M059J (cell line): ENCODE measurements around the gene GBX1. TPM values are rescaled to one million over a fixed set of nuclear protein-coding genes. Genes with fewer than 3 reads are reported as not detected.

ENCODE experiments used
- DNase-seq: peaks from one replicate; pipeline ENCODE4 v3.0.0-alpha.2; 2012; ENCODE audit warnings: low read depth
- total RNA-seq: library from RNA; depleted of rRNA; stranded (reverse); fragments of >200 nt; shearing (Covaris generic); gene quantifications from 2 replicates; pipeline ENCODE4 v1.2.3, GENCODE V29; 2014

The GBX1 gene
- total RNA-seq, 1 experiment from 2014 or later, result not detected

DNA sequence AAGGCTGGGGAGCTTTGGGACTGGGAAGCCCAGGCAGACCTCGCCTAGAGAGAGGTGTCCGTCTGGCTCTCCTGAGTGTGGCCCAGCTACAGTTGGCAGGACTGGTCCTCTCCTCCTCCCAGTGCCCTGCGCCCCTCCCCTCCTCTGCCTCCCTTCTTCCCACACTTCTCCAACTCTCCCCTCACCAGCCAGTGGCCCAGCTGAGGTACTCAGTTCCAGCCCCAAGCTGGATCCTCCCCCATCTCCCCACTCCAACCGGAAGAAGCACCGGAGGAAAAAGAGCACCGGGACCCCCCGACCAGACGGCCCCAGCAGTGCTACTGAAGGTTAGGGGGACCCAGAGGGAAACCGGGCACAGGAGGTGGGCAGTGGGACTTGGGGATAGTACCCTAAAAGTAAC is 27.7 kb downstream of the GBX1 start:
- DNase-seq, result no peak

DNA sequence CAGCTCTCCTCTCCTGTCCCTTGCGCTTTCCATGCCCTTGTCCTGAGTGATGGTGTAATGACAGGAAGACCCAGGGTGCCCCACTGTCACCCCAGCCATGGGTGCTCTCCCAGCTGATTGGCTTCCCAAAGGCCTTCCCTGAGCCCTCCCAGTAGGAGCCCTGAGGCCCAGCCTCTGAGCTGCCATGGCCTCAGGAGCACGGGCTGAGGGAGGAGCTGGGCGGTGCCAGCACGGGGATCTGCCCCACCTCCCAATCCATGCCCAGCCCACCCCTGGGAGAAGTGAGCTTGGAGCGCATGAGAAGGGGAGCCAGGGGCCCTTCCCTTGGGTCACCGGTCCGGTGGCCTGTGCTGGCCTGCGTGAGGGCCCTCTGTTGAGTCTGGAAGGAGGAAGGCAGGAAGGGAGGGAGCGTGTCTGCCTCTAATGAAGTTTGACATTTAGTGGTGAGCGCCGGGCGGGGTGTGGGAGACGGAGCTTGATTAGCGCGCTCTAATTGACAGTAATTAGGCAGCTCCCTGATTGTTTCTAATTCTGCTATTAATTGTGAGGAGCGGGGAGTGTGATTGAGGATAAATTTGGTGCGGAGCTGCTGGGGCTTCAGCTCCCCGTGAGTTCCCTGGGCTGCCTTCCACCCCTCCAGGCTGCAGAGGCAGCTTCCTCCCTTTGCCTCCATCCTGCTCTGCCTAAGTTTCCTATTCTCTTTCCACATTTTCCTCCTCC is 28.3 kb downstream of the GBX1 start:
- DNase-seq, result no peak

DNA sequence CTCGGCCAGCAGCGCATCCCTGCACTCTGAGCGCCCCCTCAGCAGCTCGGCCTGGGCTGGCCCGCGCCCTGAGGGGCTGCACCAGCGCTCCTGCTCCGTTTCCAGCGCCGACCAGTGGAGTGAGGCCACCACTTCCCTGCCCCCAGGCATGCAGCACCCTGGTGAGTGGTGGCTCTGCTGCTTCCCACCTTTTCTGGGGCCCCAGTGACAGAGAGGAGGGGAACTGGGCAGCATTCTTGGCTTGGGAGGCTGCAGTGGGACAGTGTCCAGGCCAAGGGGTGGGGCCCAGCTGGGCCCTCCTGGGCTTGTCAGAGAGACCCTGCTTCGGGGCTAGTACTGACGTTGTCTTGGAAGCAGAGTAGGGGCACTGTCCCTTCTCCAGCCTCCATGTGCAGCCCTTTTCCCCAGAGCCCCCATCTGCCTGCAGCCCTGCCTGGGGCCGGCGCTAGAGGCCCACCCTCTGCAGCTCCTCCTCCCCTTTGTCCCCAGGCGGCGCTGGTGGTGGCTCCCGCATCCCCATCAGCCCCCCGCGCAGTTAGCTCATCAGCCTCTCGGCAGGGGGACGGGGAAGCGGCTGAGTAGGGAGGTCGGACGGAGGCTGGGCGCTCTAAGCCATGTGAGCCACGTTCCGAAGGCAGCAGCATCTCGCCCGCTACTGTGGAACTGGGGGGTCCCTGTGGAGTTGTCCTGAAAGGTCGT is 29.2 kb downstream of the GBX1 start:
- DNase-seq, result no peak

DNA sequence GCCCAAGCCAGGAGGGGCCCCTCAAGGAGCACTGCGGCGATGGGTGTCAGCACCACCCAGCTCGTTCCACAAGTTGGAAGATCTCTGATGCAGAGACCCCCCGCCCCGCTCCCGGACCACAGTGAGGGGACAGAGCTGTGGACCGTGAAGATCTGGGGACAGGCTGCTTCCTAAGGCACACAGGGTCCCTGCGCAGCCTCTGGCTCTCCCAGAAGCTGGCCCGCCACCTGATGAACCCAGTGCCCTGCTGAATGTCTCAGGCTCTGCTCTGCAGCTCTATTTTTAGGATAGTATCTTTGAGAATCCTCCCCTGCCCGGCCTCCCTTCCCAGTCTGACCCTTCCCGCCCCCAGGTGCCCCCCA is 29.7 kb downstream of the GBX1 start:
- no peak for DNase-seq

DNA sequence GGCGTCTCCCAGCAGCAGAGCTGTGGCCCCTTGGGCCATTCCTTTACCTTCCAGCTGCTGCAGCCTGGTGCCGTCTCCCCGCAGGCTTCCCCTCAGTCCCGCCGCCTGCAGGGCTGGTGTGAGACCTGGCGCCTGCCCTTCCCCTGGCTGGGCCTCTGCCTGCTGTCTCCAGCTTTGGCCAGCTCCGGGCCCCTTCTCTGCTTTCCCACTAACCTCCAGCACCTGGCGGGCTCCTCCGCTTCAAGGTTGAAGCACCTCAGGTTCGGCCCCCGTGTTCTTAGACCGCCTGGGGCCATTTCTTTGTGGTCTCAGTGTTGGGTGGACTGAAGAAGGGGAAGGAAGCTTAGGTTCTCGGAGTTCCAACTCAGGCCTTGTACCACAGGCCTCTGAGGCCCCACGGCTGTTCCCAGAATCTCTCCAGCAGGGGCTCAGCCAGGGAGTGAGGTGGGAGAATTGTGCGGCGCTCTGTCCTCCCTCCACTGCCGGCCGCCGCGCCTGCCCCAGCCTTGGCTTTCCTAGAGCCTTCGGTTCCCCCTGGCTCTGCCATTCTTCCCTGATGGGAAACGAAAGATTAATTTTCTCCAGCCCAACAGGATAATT is 30.3 kb downstream of the GBX1 start:
- no peak for DNase-seq

DNA sequence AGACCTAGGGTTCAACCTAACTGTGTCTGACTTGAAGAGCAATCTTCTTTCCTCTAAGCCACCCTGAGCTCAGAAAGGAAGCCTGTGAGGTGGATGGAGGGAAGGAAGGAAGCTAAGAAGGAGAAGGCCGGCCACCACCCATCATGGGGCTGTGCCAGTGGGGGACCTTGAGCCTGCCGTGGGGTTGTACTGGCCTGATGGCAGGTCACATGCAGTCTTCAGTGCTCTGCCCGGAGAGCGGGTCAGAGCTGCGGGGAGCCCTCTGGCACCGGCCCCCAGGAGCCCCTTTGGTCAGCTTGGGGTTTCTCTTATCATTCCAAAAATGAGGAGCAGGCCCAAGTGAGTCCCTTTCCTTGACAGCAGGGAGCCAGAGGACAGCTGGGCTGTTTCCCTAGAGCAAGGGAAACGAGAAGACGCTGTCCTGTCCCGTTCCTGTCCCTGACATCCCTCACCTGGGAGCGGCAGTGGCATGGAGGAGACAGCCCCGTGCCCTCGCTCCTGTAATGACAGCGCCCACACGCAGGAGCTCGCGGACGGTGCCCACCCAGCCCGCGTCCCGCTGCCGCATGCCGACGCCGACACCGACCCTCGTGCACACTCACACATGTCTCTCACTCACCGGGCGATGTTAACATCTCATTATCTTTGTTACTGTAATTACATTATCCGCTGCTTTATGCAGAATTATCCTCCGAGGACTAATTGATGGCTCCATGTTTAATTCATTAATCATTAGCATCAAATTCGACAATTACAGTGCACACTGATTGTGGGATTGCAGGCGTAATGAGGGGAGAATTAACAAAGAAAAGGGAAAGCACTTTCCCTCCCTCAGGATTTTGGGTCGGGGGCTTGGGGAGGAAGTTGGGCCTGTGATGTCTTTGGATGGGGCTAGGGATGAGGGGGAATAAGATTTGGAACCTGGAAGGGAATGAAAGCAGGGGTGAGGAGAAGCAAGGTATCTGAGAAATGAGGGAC is 31.3 kb downstream of the GBX1 start:
- no peak for DNase-seq

DNA sequence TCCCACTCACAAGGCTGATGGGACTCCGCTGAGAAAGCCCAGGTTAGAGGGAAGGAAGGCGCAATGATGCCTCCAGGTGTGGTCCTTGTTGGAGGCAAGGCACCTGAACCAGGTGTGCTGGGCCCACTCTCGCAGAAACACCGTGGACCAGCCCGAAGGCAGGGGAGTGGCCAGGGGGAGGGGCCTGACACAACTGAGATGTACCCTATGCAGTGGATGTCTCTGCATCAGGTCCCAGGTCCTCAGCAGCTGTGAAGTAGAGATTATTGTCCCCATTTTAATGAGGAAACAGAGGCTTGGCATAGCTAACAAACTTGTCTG is 32.0 kb downstream of the GBX1 start:
- DNase-seq, result no peak

DNA sequence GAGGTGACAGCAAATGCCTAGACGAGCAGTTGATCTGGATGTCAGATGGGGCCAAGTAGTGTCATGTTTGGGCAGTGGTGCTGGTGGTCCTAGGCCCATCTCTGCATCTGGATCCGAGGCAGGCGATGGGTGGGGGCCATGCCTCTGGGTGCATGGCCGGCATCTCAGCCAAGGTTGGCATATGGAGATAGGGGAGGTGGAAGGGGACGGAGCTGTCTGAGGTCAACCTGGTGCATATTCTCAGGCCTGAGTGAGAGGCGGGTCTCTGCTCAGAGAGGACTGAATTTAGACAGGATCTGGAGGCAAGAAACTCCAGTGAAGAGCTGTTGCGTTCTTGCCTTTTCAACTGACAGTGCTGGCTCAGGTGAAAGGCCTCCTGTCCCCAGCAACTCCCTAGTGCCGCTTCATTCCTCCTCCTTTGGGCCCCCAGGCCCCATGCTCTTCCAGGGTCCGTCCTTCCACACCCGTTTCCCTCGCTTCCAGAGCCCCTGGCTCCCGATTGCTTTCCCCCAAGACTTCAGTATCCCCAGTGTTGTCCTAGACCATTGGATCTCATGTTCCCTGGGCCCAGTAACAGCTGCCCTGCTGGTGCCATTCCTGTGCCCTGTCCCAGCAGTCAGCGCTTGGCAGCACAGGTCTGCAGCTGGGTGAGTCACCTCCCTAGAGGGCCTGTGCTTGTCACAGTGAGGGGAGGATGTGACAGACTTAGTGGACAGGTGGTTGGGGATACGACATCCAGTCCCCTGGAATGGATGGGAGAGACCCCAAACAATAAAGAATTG is 32.6 kb downstream of the GBX1 start:
- DNase-seq, result no peak

DNA sequence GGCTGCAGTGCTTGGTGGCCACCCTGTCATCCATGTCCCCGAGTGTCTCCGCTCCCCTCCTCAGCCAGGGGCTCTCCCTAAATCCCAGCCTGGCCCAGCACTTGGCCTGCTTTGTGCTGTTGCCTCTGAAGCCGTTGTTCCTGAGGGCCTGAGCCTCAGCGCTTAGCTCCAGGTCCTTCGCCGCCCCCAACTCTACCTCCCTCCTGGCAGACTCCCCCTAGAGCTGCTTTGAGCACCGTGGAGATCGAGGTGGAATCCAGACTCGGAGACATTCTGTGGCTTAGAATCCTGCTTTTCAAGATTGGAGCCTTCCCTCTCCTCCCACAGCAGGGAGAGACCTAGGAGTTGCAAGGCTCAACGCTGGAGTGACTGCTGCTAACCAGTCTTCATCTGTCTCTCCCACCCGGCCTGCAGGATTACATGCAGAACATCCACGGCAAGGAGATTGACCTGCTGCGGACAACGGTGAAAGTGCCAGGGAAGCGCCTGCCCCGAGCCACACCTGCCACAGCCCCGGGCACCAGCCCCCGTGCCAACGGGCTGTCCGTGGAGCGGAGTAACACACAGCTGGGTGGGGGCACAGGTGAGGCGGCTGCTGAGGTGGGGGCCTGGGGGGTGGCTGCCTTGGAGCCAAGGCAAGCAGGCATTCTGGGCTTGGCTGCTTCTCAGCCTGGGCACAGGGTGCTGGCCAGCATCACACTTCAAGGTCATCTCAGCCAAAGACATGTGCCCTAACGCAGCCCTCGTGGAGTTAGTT is 33.3 kb downstream of the GBX1 start:
- DNase-seq, result no peak

DNA sequence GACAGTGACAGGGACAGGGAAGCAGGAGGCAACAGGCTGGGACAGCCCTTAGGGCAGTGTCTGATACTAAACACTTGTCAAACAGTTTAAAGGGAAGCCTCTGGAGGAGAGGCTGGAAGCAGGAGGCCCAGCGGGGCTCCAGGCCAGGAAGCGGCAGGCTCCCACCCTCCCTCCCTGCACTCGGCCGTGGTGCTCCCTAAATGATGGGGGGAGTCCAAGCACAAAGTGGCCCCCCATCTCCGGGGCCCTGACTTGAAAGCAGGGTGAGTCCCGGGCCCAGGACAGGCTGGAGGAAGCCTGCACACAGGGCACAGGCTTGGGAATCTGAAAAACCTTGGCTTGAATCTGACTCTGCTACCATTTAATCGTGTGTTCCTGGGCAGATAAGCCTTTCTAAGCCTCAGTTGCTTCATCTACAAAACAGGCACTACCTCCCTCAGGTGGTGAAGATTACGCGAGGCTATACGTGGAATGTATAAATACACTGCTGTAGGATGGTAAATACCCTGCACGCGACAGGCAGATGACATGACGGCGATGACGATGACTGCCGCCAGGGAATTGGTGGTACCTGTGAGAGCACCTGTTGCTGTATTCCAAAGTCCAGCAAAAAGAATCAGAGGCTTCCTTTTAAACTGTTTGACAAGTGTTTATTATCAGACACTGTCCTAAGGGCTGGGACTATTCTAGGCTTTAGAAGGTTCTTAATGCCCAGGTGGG is 34.1 kb downstream of the GBX1 start:
- no peak for DNase-seq

DNA sequence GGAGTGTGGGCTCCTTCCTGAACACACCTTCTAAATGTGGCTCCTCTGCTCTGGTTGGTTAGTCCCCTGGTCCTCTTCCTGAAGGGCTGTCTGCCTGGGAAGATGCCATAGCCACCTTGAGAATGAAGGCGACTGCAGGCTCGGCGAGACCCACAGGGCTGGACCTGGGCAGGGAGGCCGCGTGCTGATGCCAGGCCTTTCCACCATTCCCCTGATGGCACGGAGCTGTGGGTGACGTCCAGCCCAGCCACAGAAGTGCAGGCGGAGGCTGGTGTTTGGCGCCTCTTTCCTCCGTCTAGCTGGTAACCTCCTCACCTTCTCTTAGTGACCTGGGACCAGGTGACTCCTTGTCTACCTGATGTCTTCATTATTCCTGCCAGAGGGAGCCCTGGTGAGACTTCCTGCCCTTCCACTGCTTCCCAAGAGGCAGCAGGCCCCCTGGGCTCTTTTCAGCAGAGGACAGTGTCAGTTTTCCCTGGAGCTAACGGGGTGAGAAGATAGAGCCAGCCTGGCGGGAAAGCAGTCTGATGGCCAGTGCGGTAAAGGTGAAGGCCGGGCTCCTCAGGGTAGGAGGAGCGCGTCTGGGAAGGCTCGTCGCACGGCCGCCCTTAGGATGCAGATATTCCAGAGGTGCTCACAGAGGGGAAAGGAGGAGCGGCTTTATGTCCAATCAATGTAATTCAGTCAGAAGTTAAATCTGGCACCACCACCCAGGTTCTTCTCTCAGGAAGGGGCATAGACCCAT is 34.9 kb downstream of the GBX1 start:
- no peak for DNase-seq

DNA sequence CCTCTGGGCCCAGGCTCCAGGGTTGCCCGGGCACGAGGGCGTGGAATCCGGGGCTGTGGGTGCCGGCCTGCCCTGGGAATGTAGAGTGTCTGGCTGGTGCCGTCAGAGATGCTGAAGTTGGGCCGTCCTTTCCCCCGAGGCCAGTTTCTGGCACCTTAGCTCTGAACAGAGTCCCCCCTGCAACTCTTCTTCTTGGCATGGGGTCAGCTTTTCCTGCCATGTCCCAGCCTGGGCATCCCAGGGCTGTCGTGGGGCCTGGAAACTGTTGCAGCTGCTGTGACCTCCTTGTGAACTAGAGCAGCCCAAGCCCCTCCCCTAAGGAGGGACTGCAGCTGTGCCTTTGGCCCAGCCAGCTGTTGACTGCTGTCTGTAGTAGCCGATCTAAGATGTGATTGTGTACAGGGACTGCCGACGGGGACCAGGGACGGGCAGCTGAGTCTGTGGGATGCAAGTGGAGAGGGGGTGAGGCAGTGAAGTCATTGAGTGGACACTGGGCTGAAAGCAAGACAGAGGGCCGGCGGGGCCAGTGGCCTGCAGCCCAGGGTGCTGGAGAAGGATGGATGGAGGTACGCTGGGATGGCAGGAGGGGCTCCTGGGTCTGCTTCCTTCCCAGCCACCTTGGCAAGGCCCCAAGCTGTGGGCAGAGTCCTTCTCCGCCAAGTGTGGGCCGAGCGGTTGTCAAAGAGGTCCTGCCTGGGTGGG is 35.8 kb downstream of the GBX1 start:
- DNase-seq, result no peak

DNA sequence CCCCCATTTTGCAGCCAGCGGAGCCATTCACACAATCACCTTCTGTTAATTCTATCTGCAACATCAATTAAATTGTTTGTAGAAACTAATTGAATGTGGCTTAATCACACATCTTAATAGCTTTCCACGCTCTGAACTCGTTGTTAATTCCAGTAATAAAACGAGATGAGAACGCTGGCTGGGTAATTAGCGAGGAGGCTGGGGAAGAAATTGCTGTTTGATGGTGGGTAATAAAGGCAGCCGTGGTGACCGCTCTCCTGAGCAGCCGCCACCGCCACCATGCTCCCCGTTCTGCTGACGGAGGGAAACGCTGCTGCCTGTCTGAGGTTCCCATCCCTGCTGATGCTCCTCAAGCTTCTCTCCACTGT is 36.3 kb downstream of the GBX1 start:
- DNase-seq, result no peak

DNA sequence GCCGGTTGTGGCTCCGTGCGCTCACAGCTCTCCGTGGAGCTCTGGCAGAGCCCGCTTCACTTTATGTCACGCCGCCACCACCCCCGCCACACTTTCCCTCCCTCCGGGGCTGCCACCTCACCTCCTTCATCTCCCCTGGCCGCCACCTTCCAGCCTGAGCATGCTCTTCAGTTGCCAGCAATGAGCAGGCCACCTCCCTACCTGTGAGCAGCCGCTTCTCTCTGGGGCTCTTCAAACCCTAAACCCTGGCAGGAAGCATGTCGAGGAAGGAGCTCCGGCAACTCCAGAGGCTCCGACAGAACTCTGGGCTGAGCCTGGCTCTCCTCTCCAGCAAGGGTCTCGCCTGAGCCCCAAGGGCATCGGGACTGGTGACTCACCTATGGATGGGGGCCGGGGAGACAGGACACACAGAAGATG is 36.7 kb downstream of the GBX1 start:
- no peak for DNase-seq

DNA sequence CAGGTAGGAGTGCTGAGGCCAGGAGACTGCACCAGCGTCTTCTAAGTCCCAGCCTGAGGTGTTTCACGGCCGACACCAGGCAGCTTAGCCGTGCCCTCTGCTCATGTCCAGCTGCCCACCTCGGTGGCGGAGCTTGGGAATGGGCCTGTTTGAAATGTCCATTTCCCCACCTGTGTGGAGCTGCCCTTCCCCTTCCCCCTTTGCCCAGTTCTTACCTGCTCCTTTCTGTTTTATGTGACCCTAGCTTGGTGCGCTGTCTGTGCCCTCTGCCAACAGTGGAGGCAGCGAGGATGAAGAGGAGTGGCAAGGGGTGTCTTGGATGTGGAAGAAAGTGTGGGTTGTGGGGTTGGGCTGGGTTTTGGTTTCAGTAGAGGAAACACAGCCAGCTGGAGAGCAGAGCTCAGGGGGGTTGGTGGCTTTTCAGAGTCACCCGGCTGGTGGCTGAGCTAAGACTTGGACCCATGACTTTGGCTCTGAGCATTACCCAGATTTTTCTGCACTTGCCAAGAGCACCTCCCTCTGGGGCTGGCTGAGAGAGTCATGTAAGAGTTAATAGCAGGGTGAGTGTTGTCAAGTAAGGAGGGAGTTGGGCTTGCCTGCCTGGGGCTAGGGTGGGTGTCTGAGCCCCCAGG is 37.4 kb downstream of the GBX1 start:
- DNase-seq, result no peak

DNA sequence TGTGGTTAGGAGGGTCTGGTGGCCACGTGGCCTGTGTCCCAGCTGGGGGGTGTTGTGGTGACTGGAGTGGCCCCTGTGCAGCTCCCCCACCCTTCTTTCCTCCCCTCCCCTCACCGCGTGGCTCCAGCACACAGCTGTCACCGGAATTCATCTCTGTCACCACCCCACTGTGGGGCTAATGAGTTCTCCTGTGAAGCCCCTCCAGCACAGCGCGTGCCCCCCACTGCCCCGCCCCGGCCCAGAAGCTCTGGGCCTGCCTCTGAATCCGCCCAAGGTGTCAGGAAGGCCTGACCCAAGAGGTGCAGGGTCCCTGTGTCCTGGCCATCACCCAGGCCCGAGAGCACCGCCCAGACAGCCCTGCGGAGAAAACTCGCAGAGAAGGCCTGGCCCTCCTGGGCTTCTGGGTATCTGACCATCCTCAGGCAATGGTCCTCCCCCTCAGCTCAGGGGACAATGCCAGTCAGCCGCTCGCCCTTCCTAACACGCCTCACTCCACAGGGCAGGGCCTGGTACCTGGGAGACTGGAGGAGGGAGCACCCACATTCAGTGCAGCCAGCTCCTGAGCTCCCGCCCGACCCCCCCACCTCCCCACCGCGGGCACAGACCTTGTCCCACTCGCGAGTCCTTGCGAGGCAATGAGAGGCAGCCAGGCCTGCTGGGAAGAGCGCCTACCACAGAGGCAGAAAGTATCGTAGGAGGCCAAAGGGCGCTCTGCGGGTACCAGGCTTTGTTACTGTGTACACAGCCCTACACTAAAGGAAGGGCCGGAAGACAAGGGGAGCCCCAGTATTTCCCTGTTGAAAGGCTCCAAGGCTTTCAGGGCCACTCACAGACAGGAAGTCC is 38.2 kb downstream of the GBX1 start:
- no peak for DNase-seq

DNA sequence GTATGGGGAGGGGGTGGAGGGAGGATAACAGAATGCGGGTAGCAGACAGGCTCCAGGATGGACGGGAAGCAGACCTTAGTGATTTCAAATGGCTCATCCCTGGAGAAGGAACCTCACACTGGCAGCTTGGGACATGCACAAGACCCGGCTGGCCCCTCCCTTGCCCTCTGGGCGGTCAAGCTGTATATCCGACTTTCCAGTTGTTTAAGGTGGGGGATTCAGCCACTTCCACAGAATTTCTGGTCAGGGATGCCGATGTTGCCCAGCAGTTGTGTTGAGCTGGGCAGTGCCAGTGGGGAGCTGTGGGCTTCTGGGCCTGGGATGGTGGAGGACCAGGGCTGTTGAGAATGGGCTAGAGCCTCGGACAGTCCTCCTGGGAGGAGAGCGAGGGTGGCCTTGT is 38.8 kb downstream of the GBX1 start:
- DNase-seq, result no peak
